Stimulated activated CD4-positive, alpha-beta T cell treated with anti-CD3 and anti-CD28 coated beads, Interleukin-12 subunit alpha, Interleukin-12 subunit beta, amount 100 ng/mL, for 48 hours (primary cell): ENCODE measurements around the gene AGO1.
A peak's percentile ranks its signal among the peaks of the same experiment; 100 is the strongest.

Source experiments
- DNase-seq, 3 donors: peaks; one replicate each; pipeline ENCODE4 v3.0.0-alpha.2; 2020; ENCODE audit warnings: low read depth in 2 of 3, low spot score in 1 of 3

The AGO1 gene

DNA sequence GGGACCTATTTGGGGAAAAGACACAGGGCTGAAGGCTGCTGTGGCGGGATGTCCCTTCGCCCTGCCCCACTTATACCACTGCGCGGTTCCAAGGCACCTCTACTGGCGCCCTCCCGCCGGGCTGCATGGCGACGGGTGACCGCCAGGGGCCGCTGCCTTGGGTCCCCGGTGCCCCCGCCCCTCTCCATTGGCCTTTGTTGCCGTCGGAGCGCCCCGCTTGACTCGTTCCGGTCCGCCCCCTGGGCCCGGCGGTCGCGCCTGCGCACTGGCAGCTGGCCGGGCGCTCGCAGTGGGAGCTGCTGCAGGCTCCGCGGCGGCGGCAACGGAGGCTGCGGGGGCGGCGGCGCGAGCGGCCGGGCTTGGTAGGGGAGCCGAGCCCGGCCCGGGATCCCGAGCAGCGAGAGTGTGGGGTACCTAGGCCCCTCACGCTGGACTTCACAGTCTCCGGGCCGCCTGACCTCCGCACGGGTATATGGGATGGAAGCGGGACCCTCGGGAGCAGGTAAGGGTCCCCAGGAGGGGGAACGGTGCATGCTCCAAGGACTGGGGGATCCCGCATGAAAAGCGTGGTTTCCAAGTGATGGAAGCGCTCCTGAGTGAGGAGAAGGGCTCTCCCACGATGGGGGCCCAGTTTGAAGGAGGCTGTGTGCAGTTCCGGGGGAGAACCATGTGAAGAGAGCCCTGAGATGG lies at the start of gene AGO1:
TSS of gene AGO1 (plus strand) at position 265 of the 690 bp plus-strand sequence. CDS start at position 478, 213 bp downstream.
- peak; percentile 95 to 97 (median 95) for DNase-seq

DNA sequence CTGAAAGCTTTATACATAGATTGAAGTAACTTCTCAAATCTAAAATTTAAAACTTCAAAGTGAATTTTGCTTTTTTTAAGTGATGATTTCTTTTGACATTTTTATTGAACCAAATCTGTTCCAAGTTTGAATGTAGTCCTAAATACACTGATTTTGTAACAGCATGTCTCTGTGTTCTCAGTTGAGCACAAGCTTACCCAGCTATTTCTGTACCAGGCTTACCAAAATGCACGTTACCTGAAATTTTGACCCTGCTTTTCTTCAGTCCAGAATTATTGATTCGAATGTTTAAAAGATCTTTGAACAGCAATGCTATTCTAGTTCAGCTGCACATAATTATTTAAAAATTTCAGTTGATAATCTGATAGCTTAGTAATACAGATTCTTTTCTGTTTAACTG lies 49.6 kb upstream of the AGO1 start:
- DNase-seq, result no peak

DNA sequence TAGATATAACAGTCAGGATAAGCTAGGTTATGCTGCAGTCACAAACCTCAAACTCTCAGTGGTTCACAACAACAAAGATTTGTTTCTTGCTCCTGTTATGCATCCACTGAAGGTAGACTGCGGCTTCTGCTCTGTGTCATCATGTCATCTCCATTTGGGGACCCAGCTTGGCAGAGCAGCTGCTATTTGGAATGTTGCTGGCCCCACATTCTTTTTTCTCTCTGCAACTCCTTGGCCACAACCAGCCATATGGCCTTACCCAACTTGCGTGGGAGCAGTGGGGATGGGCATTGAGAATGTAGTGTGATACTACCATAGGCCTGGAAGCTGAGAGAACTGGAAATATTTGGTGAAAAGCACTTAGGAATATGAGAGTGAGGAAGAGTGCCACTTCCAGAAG lies 48.8 kb upstream of the AGO1 start:
- DNase-seq, result no peak

DNA sequence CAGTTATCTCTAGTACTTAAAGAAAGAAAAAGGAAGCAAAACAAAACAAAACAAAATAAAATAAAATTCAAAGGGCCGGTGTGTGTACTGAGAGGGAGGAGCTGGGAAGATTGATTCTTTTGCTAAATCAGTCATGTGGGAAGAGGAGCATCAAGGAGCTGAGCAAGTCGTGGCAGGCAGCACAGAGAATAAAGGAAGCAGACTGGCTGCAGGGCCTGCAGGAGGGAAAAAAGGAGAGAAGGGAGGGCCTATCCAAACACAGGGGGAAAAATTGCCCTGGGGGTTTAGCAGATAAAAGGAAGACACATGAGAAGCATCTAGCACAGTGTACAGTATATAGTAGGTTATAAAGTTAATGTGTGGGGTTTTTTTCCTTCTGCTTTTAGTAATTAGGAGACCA lies 47.6 kb upstream of the AGO1 start:
- no peak for DNase-seq

DNA sequence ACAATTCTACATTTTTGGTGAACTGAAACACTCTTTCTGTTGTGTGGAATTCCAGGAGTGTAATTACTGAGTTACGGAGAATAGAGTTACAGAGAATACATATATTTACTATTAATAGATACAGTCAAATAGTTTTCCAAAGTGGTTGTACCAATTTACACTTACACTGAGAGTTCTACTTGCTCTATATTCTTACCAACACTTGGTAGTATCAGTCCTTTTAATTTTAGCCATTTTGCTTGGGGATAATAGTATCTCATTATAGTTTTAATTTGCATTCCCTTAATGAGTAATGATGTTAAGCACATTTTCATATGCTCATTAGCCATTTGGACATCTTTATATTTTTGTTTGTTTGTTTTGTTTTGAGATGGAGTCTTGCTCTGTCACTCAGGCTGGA lies 46.3 kb upstream of the AGO1 start:
- no peak for DNase-seq

DNA sequence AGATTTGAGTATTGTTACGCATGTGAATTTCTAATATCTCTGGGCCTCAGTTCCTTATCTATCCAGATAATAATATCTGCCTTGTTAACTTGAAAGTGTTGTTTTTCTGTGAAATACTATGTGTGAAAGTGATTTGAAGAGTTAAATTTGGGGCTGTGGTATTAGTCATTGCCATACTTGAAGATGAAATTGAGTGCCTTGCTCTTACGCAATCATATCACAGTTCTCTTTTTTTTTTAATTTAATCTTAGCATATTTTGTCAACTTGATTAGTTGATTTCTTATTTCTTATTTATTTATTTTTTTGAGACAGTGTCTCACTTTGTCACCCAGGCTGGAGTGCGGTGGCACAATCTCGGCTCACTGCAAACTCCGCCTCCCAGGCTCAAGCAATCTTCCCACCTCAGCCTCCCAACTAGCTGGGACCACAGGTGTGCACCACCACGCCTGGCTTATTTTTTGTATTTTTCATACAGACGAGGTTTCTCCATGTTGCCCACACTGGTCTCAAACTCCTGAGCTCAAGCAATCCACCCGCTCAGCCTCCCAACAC lies 44.2 kb upstream of the AGO1 start:
- DNase-seq, result no peak

DNA sequence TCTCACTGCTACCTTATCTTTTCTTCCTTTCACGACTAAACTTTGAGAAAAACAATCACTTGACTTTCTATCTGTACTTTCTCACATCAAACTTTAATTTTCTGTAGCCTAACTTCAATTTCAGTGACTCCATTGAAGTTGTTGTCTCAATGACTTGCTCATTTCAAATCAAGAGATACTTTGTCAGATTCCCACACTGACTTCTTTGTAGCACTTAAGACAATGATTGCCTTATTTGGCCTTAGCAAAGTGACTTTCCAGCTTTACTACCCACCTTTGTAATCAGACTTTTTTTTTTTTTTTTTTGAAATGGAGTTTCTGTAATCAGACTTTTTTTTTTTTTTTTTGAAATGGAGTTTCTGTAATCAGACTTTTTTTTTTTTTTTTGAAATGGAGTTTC lies 38.2 kb upstream of the AGO1 start:
- no peak for DNase-seq

DNA sequence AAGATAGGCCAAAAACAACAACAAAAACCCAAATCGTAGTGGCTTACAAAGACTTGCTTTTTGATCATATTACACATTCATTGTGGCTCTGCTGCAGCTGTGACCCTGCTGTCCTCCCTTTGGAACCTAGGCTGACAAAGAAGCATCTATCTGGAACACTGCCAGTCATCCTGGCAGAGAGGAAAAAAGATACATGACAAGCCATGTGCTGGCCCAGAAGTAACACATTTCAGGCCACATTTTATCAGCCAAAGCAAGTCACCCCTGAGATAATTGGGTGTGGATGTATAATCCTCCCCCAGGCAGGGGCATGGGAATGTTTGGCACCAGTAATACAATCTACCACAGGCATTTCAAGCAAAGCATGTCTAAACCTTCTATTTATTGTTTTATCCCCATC lies 37.2 kb upstream of the AGO1 start:
- DNase-seq, result no peak

DNA sequence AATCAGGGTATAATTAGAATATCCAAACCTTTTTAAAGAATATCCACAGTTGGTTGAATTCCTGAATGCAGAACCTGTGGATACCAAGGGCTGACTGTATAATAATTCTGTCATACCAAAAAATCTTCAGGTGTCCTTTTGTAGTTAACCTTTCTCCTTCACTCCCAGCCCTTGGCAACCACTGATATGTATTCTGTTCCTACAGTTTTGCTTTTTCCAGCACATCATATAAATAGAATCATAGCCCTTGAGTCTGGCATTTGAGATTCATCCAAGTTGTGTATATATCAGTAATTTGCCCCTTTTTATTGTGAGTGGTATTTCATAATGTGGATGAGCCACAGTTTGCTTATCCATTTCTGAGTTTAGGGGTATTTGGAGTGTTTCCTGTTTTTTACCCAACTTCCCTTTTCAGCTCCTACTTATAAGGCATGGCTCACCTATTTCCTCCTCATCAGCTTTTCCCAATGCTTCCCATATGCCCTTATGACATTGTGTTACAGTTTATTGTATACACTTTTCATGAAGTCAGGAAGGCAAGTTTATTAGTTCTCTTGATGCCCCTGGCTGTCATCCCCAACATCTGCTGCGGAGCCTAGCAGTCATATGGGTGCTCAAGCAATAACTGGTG lies 35.0 kb upstream of the AGO1 start:
- DNase-seq, result no peak

DNA sequence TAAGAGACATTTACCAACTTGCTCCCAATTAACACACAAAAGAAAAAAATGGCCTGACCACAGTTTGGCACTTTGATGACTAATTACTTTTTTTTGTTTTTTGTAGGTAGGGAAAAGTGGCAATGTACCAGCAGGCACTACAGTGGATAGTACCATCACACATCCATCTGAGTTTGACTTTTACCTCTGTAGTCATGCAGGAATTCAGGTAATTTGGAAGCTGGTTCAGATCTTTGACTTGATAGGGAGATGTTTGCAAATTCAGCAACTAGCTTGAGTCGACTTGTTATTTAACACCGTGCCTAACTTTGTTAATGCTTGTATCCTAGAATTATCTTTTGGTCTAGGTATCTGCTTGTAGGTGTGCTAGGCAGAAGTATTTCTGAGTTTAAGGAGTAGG lies 33.0 kb upstream of the AGO1 start:
- no peak for DNase-seq

DNA sequence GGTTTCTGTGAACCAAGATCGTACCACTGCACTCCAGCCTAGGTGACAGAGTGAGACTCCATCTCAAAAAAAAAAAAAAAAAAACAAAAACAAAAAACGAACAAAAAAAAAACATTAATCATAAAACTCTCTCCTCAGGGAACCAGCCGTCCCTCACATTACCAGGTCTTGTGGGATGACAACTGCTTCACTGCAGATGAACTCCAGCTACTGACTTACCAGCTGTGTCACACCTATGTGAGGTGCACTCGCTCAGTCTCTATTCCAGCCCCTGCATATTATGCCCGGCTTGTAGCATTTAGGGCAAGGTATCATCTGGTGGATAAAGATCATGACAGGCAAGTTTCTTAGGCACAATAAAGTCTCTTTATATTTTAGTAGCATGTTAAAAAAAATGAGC lies 32.3 kb upstream of the AGO1 start:
- DNase-seq, result no peak

DNA sequence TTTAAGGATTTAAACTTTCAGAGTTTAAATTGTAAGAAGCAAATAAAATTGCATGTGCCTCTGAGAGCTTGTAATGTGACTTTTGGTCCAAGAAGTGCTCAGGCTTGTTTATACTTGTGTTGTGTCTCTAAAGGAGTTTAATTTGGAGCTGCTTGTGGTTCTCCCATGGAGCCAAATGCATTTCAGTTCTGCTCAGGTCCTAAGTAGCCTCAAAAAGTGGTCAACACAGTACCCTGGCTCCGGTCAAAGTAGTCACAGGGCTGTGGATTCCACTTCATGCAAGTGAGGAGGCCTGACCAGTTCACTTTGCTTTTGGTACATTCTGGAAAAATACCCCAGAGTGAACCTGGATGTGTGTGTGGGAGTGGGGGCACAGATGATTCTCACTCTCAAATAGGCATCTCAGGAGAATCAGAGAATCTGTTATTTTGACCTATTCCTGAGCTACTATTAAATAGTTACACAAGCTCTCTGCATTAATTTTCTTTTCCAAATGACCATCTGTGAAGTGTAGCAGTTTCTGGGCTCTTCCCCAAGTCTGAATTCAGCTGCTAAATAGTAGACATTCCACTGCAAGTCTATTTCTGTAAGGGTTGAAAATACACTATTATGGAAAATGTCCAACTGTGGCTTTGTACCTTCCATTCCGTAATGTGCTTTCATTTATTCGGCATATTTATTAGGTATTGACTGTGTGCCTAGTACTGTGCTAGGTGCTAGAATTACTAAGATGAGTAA lies 31.7 kb upstream of the AGO1 start:
- DNase-seq, result no peak

DNA sequence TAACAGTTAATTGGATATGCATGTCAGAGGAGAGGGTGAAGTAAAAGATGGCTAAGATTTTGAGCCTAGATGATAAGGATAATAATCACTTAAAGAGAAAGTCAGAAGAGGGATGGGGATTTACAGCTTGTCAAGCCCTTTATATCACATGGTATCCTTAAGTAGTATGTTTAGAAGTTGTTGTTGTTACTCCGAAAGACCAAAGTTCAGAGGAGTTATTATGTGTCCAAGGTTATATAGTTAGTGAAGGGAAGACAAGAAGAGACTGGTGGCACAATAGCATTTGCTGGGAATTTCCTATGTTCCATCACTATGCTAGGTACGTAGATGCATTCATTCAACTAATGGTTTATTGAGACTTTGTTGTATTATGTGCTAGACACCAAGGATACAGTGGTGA lies 30.8 kb upstream of the AGO1 start:
- no peak for DNase-seq

DNA sequence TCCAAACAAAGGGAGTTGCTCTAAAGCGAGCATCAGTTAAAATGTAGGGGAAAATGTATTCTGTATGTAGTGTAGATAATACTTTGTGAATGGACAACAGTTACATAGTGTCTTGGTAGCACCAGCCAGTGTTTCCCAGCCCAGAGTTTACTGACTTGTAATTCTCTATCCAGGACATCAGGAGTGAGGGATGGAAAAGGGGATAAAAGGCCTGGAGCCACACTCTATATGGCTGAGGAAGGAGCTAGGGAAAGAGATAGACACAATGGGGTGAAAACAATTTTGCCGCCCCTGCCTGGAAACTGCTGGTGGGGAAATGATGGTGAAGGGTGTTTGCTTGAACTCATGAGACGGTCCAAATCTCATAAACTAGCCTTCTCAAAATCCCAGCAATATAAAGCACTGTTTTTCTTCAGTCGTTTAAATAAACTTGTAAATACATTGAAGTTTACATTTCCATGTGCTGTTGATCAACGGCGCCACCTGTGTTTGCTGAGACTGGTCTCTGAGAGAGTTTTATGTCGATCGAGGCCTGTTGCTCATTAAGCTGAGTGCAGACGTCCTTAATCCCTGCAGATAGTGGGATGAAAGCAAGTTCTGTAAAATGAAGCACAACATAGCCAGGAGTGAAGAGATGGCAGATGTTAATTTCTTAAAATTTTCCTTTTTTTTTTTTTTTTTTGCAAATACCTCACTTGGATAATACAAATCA lies 27.9 kb upstream of the AGO1 start:
- DNase-seq, result no peak

DNA sequence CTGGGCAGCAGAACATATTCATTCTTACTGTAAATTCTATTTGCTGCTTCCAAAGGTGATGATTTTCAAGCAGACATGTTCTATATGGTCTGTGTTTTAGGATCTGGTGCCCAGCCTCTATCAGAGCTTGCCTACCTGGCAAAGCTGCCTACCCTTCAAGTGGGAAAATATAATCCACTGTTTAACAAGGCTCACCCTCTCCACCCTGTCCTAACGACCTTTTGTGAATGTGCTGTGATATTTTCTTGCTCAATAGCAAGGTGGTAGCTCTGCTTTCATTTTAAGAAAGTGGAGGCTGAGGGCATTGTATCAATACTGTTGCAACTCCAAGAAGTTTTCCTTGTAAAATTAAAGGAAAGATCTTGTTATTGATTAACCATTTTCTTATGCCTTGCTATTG lies 26.0 kb upstream of the AGO1 start:
- DNase-seq, result no peak

DNA sequence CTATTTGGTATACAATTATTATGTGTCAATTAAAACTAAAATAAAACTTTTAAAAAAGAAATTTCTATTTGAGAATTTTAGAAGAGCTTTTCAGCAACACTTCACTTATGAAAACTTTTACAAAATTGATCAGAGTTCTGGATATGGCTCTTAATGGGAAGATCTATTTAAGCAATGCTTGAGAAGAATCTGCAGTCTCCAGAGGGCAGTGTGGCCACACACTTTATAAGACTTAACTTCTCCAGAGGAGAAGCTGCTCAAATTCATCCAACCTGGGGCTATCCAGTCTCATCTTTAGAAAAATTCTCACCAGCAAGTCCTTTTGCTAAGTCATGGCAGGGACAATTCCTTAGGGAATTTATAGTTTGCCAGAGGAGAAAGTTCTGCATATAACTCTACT lies 25.2 kb upstream of the AGO1 start:
- no peak for DNase-seq

DNA sequence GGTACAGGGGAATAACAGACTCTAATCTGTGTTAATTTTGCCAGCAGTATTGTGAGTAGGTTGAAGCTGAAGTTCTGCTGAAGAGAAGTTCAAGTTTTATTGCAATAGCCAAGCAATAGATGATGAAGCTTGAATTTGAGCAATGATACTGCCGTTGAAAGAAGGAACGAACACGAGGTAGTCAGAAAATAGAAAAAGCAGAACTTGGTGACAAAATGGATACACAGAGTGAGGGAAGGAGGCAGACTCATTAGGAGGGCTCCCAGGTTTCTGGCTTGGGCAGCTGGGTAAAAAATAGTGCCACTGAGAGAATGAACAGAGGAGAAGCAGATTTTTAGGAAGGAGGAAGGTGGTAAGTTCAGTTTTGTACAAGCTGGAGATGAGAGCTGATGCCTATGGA lies 22.3 kb upstream of the AGO1 start:
- no peak for DNase-seq

DNA sequence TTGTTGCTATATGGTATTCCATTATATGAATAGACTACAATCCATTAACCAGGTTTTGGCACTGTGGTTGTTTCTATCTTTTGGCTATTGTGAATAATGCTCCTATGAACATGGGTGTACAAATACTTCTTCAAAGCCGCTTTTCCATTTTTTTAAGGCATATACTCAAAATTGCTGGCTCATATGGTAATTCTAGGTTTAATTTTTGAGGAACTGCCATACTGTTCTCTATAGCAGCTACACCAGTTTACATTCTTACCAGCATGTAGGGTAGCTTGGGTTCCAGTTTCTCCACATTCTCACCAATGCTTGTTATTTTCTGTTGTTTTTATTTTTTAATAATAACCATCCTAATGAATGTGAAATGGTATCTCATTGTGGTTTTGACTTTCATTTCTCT lies 19.9 kb upstream of the AGO1 start:
- no peak for DNase-seq

DNA sequence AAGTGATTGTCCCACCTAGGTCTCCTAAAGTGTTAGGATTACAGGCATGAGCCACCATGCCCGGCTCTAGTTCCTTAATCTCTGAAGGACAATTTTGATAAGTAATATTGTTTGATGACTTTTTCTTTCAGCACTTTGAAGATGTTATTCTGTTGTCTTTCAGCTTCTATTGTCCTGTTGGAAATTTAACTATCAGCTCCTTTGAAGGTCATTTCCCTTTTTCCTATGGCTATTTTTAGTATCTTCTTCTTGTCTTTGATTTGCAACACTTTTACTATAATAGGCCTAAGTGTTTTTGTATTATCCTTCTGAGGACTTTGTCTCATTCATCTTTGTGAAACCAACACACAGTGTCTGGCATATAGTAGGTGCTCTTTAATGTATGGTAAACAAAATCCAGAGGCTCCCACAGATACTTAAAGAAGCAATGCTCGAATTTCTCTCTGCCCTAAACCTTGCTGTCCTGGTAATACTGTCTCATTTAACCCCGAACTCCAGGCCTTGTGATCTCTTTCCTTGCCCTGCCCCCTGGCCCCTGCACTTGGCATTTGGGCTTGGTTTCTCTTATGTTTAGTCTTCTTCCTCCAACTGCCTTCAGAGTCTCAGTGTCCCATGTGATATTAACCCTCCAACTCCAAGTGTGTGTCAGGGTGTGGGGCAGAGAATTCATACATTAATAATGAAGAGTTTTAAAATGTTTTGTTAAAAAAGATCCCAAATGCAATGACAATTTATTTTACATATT lies 19.0 kb upstream of the AGO1 start:
- no peak for DNase-seq

DNA sequence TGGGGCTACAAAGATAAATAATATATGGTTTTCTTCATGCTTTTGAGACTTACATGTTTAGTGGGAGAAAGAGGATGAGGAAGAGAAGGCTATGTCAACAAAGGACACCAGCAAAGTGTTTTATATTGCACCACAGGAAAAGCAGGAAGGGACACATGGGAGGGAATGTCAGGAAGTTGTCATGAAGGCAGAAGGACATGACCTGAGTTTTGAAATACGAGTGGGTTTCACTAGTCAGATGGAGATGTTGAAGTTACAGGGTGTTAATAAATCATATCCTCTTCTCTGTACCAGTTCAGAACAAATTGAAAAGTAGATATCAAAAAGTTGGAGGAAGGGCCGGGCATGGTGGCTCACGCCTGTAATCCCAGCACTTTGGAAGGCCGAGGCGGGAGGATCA lies 18.2 kb upstream of the AGO1 start:
- DNase-seq, result no peak

DNA sequence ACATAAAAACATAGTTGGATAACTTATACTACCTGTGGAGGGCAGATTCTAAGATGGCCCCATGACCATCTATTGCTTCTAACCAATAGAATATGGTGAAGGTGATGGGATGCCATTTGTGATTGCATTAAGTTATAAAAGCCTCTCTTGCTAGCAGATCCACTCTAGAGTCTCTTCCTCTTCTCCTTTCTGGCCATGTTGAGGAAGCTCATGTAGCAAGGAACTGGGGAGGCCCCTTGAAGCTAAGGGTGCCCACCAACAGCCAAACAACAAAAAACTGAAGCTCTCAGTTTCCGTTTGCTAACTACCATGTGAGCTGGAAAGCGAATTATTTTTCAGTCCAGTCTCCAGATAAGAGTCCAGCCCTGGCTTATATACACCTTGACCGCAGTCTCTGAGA lies 16.0 kb upstream of the AGO1 start:
- DNase-seq, result no peak
